Loucy (cell line): Measurements from ENCODE around the gene KRTAP10-4.
"Not testable (repeated sequence)": the region's sequence is repeated elsewhere in the genome, so short reads cannot be mapped to it uniquely, and the experiment has no call there.

Experiments
- H2AFZ ChIP-seq: fragments of 200-600 bp; sonication (generic); 2 replicates; pipeline ENCODE4 v1.6.0; 2016; ENCODE audit warnings: antibody characterized with exemption, mild to moderate bottlenecking, low read length, moderate library complexity
- H3F3A ChIP-seq: fragments of 200-600 bp; 2 replicates; pipeline ENCODE4 v1.6.0; 2016; ENCODE audit warnings: antibody characterized with exemption, low read depth, mild to moderate bottlenecking
- H3K27me3 ChIP-seq: fragments of 200-600 bp; sonication (generic); 2 replicates; pipeline ENCODE4 v1.6.1; 2014; ENCODE audit warnings: low read length, mild to moderate bottlenecking; ENCODE audit not compliant: insufficient read depth, poor library complexity, severe bottlenecking
- H3K36me3 ChIP-seq: fragments of 200-600 bp; sonication (generic); 2 replicates; pipeline ENCODE4 v1.6.1; 2016; ENCODE audit warnings: low read length; ENCODE audit not compliant: insufficient read depth
- H3K4me1 ChIP-seq: fragments of 200-600 bp; sonication (generic); 2 replicates; pipeline ENCODE4 v1.5.1; 2014; ENCODE audit warnings: low read length, mild to moderate bottlenecking; ENCODE audit not compliant: insufficient read depth, poor library complexity, severe bottlenecking
- H3K4me2 ChIP-seq: fragments of 200-600 bp; sonication (generic); 2 replicates; pipeline ENCODE4 v1.6.0; 2014; ENCODE audit warnings: antibody characterized with exemption, low read length, low read depth, mild to moderate bottlenecking; ENCODE audit not compliant: poor library complexity, severe bottlenecking
- H3K4me3 ChIP-seq: fragments of 200-600 bp; sonication (generic); 2 replicates; pipeline ENCODE4 v1.5.1; 2014; ENCODE audit warnings: low read length, mild to moderate bottlenecking, mixed read lengths; ENCODE audit not compliant: poor library complexity, severe bottlenecking
- H3K79me2 ChIP-seq: fragments of 200-600 bp; sonication (generic); 2 replicates; pipeline ENCODE4 v1.6.1; 2014; ENCODE audit warnings: low read length; ENCODE audit not compliant: insufficient read depth
- H3K9ac ChIP-seq: fragments of 200-600 bp; sonication (generic); 2 replicates; pipeline ENCODE4 v1.6.0; 2014; ENCODE audit warnings: mild to moderate bottlenecking, low read depth, low read length, moderate library complexity; ENCODE audit not compliant: poor library complexity, severe bottlenecking
- H3K9me2 ChIP-seq: fragments of 200-600 bp; sonication (generic); replicated peaks from 2 replicates; pipeline ENCODE4 v1.6.1; 2016; ENCODE audit warnings: low read depth, low read length, mixed read lengths
- H3K9me3 ChIP-seq: fragments of 200-600 bp; sonication (generic); 2 replicates; pipeline ENCODE4 v1.6.1; 2014; ENCODE audit warnings: mild to moderate bottlenecking, antibody characterized with exemption, low read length, low read depth; ENCODE audit not compliant: insufficient read depth
- H4K20me1 ChIP-seq: fragments of 200-600 bp; sonication (generic); 2 replicates; pipeline ENCODE4 v1.6.0; 2014; ENCODE audit warnings: antibody characterized with exemption, low read length, mild to moderate bottlenecking; ENCODE audit not compliant: insufficient read depth, poor library complexity, severe bottlenecking
- EZH2phosphoT487 ChIP-seq: fragments of 200-600 bp; IDR thresholded peaks from 2 replicates; pipeline ENCODE4 v1.6.1; 2018; ENCODE audit warnings: antibody characterized with exemption, mild to moderate bottlenecking, moderate library complexity, borderline replicate concordance
- TF ChIP-seq, protein P1 (sequence below): fragments of 200-600 bp; sonication (generic); conservative IDR thresholded peaks from 2 replicates; pipeline ENCODE4 v1.5.1; 2014; ENCODE audit warnings: mild to moderate bottlenecking, antibody characterized with exemption, low read length

Gene KRTAP10-4

DNA sequence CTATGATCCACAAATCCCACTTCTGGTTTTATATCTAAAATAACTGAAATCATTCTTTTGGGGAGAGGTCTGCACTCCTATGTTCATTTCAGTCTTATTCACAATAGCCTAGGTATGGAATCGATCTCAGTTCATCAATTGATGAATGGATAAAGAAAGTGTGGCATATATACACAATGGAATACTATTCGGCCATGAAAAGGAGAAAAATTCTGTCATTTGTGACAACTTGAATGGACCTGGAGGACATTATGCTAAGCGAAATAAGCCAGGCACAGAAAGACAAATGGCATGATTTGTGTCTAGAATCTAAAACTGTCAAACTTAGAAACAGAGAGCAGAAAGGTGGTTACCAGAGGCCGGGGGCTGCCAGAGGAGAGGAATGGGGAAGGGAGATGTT lies 33.0 kb downstream of the KRTAP10-4 start:
- Histone ChIP-seq H3K9ac (no peak overlapping the region), H3K27me3 (no peaks in the 10 kb centered on the region), H3K9me2 (no peaks in the 10 kb centered on the region), H4K20me1 (no peaks in the 10 kb centered on the region), H3K4me2 (no peak overlapping the region), H3F3A (no peaks in the 10 kb centered on the region), H3K9me3 (peaks cover 8% of the 10 kb centered on the region; the same call in 1 of the 2 replicates), H3K36me3 (no peaks in the 10 kb centered on the region), H2AFZ (no peak overlapping the region), H3K79me2 (no peaks in the 10 kb centered on the region), H3K4me1 (no peaks in the 10 kb centered on the region), H3K4me3 (no peak overlapping the region)
- TF ChIP-seq, protein P1, sequence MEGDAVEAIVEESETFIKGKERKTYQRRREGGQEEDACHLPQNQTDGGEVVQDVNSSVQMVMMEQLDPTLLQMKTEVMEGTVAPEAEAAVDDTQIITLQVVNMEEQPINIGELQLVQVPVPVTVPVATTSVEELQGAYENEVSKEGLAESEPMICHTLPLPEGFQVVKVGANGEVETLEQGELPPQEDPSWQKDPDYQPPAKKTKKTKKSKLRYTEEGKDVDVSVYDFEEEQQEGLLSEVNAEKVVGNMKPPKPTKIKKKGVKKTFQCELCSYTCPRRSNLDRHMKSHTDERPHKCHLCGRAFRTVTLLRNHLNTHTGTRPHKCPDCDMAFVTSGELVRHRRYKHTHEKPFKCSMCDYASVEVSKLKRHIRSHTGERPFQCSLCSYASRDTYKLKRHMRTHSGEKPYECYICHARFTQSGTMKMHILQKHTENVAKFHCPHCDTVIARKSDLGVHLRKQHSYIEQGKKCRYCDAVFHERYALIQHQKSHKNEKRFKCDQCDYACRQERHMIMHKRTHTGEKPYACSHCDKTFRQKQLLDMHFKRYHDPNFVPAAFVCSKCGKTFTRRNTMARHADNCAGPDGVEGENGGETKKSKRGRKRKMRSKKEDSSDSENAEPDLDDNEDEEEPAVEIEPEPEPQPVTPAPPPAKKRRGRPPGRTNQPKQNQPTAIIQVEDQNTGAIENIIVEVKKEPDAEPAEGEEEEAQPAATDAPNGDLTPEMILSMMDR = no peak
- TF ChIP-seq EZH2phosphoT487 = no peak

DNA sequence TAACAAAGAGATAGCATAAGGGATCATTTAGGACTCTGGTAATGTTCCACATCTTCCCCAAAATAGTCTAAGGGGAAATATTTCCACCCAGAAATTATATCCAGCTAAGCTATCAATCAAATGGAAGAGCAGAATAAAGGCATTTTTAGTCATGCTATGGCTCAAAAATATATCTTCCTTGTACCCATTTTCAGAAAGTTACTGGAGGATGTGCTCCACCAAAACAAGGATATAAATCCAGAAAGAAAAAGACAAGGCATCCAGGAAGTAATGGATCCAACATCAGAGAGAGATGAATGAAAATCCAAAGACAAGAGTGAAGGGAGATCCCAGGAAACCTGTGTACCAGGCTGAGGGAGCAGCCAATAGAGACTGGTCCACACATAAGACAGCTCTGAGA lies 35.7 kb downstream of the KRTAP10-4 start:
- no peaks in the 10 kb centered on the region for H3F3A ChIP-seq
- H4K20me1 ChIP-seq = no peaks in the 10 kb centered on the region
- no peak overlapping the region for H3K4me3 ChIP-seq
- H3K9me2 ChIP-seq = no peaks in the 10 kb centered on the region
- no peak overlapping the region for H2AFZ ChIP-seq
- H3K9me3 ChIP-seq = peaks cover 13% of the 10 kb centered on the region; the same call in 1 of the 2 replicates
- TF ChIP-seq EZH2phosphoT487 = no peak
- TF ChIP-seq, protein P1 = no peak
- no peaks in the 10 kb centered on the region for H3K79me2 ChIP-seq
- no peak overlapping the region for H3K9ac ChIP-seq
- no peaks in the 10 kb centered on the region for H3K4me1 ChIP-seq
- H3K36me3 ChIP-seq = no peaks in the 10 kb centered on the region
- no peaks in the 10 kb centered on the region for H3K27me3 ChIP-seq
- no peak overlapping the region for H3K4me2 ChIP-seq

DNA sequence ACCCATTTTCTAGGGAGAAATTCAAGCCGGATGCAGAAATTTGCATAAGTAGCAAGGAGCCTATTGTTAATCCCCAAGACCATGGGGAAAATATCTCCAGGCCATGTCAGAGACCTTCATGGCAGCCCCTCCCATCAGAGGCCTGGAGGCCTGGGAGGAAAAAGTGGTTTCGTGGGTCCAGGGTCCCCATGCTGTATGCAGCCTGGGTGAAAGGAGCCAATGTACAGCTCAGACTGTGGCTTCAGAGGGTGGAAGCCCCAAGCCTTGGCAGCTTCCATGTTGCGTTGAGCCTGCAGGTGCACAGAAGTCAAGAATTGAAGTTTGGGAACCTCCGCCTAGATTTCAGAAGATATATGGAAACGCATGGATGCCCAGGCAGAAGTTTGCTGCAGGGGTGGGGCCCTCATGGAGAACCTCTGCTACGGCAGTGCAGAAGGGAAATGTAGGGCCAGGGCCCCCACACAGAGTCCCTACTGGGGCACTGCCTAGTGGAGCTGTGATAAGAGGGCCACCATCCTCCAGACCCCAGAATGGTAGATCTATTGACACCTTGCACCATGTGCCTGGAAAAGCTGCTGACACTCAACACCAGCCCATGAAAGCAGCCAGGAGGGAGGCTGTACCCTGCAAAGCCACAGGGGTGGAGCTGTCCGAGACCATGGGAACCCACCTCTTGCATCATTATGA lies 36.8 kb downstream of the KRTAP10-4 start:
- not testable (repeated sequence) for H3K79me2 ChIP-seq, H3K9ac ChIP-seq, H3K9me2 ChIP-seq

DNA sequence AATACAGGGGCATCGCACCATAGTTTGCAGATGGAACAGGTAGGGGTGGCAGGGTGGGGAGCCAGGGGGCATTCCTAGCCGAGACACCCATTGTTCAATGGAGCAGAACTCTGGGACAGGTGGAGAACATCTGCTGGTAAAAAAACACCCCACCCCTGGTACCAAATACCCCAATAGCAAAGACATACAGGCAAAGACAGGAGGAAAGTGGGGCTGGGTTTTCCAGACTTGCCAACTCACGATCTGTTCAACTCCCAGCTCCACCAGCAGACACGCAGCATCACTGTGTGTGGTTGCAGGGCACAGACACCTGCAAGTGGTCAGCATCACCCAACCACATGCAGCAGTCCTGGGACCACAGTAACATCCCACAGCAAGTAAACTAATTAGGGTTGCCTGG lies 38.0 kb downstream of the KRTAP10-4 start:
- Histone ChIP-seq H4K20me1 (no peaks in the 10 kb centered on the region), H2AFZ (no peak overlapping the region), H3K4me2 (no peak overlapping the region), H3F3A (no peaks in the 10 kb centered on the region), H3K4me3 (no peak overlapping the region), H3K4me1 (no peaks in the 10 kb centered on the region), H3K9ac (no peak overlapping the region), H3K9me2 (no peaks in the 10 kb centered on the region), H3K79me2 (no peaks in the 10 kb centered on the region), H3K36me3 (no peaks in the 10 kb centered on the region), H3K27me3 (no peaks in the 10 kb centered on the region), H3K9me3 (peaks cover 13% of the 10 kb centered on the region; the same call in 1 of the 2 replicates)
- TF ChIP-seq, protein P1 = no peak

More for the DNA sequence above, 36.8 kb downstream of the KRTAP10-4 start:
- peaks cover 13% of the 10 kb centered on the region; the same call in 1 of the 2 replicates for H3K9me3 ChIP-seq
- not testable (repeated sequence) for H3F3A ChIP-seq, H3K36me3 ChIP-seq, H4K20me1 ChIP-seq, H3K4me3 ChIP-seq, H3K4me2 ChIP-seq, H2AFZ ChIP-seq, H3K4me1 ChIP-seq, H3K27me3 ChIP-seq
